Fibroblast of the aortic adventitia (primary cell): ENCODE measurements around the gene ERC2. TPM values are rescaled to one million over a fixed set of nuclear protein-coding genes. Genes with fewer than 3 reads are reported as not detected.

Experiments
- DNase-seq: peaks from one replicate; pipeline ENCODE4 v3.0.0-alpha.2; 2010; ENCODE audit warnings: low read depth
- H3K4me3 ChIP-seq: 2 replicates; pipeline ENCODE4 v1.5.1; 2011; ENCODE audit warnings: low read depth, mild to moderate bottlenecking, control low read depth, low read length, moderate library complexity
- CTCF ChIP-seq: IDR thresholded peaks from 2 replicates; pipeline ENCODE4 v1.5.1; 2011; ENCODE audit warnings: mild to moderate bottlenecking, low read length, control low read depth, inconsistent platforms; ENCODE audit not compliant: insufficient read depth
- total RNA-seq: library from RNA; depleted of rRNA; stranded (reverse); fragments of >200 nt; gene quantifications from 2 replicates; pipeline ENCODE4 v1.2.3, GENCODE V29; 2012; ENCODE audit warnings: low replicate concordance

The ERC2 gene
- total RNA-seq, 1 donor: 0.09 TPM

DNA sequence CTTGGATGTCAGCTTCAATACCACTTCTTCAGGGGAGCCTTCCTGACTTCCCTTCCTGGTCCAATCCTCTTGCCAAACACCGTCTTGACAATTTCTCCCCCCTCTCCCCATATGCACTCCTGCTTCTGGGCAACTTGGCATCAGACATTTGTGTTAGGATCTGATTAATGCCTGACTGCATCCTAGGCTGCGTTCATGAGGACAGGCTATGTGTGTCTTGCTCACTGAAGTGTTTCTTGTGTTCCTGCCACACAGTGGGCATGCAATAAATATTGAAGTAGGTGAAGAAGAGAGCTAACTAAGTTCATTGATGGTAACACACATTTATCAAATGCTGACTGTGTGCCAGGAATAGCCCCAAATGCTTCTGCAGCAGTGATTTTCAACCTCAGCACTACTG is 944.8 kb downstream of the ERC2 start:
- no peak for DNase-seq
- no peak overlapping the region for H3K4me3 ChIP-seq
- no peak for TF ChIP-seq CTCF

- TF ChIP-seq CTCF: no peak
- DNase-seq: peak; percentile 29
- H3K4me3 ChIP-seq: no peak overlapping the region
These were observed 946.4 kb downstream of the ERC2 start for GRCh38 chr3:55521738-55522421.

- no peak overlapping the region for H3K4me3 ChIP-seq
- DNase-seq: no peak
- no peak for TF ChIP-seq CTCF
These were observed 947.1 kb downstream of the ERC2 start for GRCh38 chr3:55521064-55521737.

- no peak for TF ChIP-seq CTCF
- no peak overlapping the region for H3K4me3 ChIP-seq
- DNase-seq: peak; percentile 45
These were observed 949.2 kb downstream of the ERC2 start for GRCh38 chr3:55519019-55519418.

GRCh38 chr3:55518451-55518850 is 949.8 kb downstream of the ERC2 start:
- H3K4me3 ChIP-seq: no peak overlapping the region
- TF ChIP-seq CTCF: no peak
- no peak for DNase-seq

GRCh38 chr3:55516392-55517030 is 951.8 kb downstream of the ERC2 start:
- no peak overlapping the region for H3K4me3 ChIP-seq

More at GRCh38 chr3:55516392-55517030, 951.8 kb downstream of the ERC2 start:
- no peak for TF ChIP-seq CTCF
- no peak for DNase-seq
